IPS-NIHi7 (cell line): ENCODE data around the gene PRSS12.
A peak's percentile ranks its signal among the peaks of the same experiment; 100 is the strongest.
"Not testable (repeated sequence)": the region's sequence is repeated elsewhere in the genome, so short reads cannot be mapped to it uniquely, and the experiment has no call there.

Source experiments
- DNase-seq: peaks from one replicate; pipeline ENCODE4 v3.0.0; 2012; ENCODE audit warnings: mixed read lengths; ENCODE audit errors: extremely low spot score

Gene PRSS12

DNA sequence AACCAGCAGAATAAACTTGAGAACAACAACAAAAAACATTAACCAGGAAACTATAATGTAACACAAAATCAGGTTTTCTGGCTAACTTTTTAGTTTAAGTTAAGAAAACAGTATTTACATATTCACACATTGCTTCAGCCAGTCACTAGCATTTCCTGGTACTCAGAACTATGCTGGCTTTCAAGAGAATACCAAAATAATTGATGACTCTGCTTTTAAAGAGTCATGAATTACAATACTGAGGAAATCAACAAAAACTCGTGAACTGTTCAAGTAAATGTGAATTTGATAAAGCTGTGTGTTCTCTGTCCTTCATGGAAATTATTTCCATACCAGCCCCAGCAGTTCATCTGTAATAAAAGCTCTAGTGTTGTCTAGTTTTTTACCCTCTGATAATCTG is 27.4 kb downstream of the PRSS12 start:
- DNase-seq, result no peak

GRCh38 chr4:118322831-118323502 is 29.8 kb downstream of the PRSS12 start:
- no peak for DNase-seq

DNA sequence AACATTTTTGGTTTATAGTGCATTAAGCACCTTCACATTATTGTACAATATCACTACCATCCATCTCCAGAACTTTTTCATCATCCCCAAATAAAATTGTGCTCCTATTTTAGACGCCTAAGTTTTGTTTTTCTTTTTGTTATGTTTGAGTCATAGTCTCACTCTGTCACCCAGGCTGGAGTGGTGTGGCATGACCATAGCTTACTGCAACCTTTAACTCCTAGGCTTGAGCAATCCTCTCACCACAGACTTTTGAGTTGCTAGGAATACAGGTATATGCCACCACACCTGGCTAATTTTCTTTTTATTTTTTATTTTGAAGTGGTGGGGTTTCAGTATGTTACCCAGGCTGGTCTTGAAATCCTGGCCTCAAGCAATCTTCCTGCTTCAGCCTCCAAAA is 33.9 kb downstream of the PRSS12 start:
- DNase-seq, result no peak

GRCh38 chr4:118317691-118318090 is 35.1 kb downstream of the PRSS12 start:
- no peak for DNase-seq

DNA sequence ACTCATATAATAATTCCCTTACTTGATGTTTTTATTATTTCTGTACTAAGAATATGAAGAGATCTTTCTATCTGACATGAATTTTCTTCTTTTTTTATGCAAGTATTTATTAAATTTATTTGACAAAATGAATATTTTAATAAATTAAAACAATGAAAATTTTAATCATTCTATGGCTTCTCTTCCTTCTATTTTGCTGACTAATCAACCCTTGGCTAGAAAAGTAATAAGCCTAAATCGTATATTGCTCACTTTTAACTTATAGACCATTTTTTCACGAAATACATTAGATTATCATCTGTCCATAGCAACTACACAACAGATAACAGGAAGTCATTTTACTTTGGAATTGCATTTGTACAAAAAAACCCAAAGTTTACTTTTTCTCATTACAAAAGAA is 38.6 kb downstream of the PRSS12 start:
- DNase-seq, result no peak

- peak; percentile 19 for DNase-seq
Measured at GRCh38 chr4:118313098-118313497, 39.7 kb downstream of the PRSS12 start.

DNA sequence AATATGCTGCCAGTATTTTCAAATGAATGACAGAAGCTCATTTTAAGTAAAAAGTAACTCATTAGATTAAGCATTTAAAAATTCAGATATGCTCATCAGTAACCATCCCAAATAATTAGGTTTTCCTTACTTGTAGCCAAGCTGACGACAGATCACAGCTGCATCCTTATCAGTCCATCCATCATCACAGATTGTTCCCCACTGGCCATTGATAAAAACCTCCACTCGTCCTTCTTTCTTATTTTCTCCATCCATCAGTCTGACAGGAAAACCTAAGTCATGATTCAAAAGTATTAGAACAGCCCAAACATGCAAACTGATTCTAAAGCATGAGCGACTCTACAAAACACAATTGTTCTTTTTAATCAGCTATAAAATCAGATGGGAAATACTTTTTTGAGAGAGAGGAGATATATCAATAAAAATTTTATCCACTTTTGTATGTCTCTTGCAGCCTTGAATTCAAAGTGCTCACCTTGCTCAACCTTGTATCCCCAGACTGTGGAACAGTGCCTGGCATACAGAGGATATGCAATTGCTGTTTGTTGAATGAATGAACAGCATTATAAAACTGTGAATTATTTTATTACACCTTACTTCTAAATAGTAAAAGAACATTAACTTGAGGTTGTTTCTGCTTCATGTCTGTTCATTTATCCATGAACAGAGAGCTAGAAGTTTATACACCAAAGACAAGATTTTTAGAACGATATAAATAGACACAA is 44.3 kb downstream of the PRSS12 start:
- no peak for DNase-seq

DNA sequence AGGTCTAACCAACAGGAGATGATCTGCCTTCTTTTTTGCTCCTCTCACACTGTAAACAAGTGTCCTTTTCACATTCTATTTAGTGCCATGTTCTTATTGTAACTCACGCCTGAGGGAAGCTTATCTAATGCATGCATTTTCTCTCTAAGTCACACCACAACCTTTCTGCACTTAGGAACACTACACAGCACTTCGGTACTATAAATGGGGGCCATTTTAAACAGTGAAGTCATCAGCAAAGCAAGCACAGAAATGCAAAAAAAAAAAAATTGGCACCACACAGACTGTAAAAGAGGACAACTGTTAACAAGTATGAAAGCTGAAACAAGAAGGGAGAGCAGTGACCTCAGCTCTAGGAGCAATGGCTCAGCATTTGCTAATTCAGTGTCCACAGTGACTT is 45.2 kb downstream of the PRSS12 start:
- no peak for DNase-seq

DNA sequence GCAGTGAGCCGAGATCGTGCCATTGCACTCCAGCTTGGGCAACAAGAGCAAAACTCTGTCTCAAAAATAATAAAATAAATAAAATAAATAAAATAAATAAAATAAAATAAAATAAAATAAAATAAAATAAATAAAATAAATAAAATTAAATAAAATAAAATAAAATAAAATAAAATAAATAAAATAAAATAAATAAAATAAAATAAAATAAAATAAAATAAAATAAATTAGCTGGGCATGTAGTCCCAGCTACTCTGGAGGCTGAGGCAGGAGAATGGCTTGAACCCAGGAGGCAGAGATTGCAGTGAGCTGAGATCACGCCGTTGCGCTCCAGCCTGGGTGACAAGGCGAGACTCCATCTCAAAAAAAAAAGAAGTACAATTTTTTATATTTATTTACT is 53.2 kb downstream of the PRSS12 start:
- not testable (repeated sequence) for DNase-seq

DNA sequence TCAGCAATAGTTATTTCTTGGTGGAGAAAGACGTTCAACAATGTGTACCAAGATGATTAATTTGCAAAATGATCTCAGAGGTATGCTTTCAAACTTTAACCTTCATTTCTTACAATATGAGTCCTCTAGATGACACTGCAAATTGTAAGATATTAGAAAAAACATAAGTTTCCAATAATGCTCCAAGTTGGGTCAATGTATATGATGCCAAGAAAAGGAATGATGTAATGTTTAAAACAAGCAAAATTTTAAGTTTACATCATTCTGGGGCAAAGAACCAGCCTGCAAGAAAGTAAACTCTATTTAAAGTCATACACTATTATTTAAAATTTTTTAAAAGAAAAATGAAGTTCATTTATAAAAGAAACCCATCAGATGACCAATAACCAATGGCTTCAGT is 56.1 kb downstream of the PRSS12 start:
- no peak for DNase-seq

- DNase-seq, result no peak
Measured at GRCh38 chr4:118290951-118291350, 61.9 kb downstream of the PRSS12 start.

DNA sequence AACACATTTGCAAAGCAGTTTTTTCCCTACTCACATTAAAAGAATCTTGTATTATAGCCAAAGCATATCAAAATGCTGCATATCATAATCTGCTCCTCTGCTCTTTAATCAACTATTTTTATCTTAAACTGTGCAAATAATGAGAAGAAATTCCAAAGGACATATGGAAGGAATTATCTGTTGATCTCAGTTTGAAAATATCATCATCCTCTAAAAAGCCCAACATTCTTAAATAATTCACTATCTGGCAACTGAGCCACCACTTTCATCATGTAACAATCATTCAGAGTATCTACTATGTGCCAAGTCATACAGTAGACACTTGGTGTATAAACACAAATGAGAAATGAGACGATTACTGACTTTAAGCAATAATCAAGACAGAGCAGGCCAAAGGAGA is 63.0 kb downstream of the PRSS12 start:
- DNase-seq, result no peak

GRCh38 chr4:118287711-118288451 is 64.9 kb downstream of the PRSS12 start:
- no peak for DNase-seq

- no peak for DNase-seq
Measured at GRCh38 chr4:118286685-118287084, 66.1 kb downstream of the PRSS12 start.

- DNase-seq, result no peak
Measured at GRCh38 chr4:118285931-118286330, 66.9 kb downstream of the PRSS12 start.

GRCh38 chr4:118284169-118284568 is 68.6 kb downstream of the PRSS12 start:
- DNase-seq, result no peak

DNA sequence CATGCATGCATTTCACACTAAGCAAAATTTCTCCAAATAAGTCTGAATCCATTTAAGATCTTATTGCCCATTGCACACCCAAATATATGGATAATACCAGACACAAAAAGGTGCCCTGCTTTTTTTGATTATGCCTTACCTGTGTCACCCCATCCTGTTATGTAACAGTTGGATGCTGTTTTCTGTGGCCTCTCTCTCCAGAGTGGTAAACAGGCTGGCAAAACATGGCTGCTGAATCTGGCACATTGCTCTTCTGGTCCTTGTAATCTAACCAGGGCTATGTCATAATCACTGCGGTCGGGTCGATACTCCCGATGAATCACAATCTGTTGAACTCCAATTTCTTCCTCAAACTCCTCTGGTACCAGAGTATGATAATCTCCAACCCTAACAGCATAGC is 70.1 kb downstream of the PRSS12 start:
- no peak for DNase-seq

DNA sequence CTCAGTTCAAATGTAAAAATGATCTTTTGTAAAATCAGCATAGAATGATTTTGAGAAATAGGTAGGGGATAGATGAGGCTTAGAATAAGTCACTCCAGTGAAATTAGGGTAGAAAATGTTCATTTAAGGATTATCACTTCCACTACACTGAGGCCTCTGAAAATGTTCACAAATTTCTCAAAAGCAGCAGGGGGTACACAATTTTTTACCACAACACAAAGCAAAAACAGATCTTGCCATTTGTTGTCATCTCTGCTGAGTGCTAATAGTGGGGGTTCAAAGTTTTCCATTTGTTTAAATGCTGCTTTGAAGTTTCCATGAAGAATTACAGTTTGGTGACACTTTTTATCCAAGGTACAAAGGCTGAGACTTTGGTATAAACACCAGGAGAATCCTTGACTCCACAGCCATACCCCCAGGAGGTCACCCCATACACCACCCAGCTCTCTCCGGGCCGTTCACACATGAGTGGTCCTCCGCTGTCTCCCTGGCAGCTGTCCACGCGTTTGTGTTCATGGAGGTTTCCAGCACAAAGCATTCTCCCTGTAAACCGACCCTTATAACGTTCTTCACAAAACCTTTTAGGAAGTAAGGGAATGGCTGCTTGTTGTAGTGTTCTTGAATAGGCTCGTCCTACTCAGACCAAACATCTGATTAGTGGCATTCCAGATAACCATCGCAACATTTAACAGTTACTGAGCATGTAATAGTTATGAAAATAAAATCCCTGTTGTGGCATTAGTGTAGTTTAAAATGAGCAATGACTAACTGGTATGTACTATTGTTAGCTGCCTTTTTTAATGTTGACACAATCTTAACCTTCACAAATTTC is 71.0 kb downstream of the PRSS12 start:
- DNase-seq, result peak; percentile 18

GRCh38 chr4:118280501-118281218 is 72.1 kb downstream of the PRSS12 start:
- peak; percentile 27 for DNase-seq

- DNase-seq, result no peak
Measured at GRCh38 chr4:118279920-118280432, 72.8 kb downstream of the PRSS12 start.

- no peak for DNase-seq
Measured at GRCh38 chr4:118279328-118279727, 73.5 kb downstream of the PRSS12 start.
